Measurements from ENCODE around the gene TPTE2.

TPTE2 gene

GRCh38 chr13:19382111-19382510, 179.2 kb downstream of the TPTE2 start:
- no peak for TF ChIP-seq CTCF (IDR thresholded peaks at IDR 0.05; ENCODE audit: low read depth, low read length)
- no peak overlapping the region for H3K4me3 ChIP-seq (ENCODE audit: low read depth, low read length)

Data from WI38 (cell line).